ENCODE measurements around the gene AGPAT4. TPM values are rescaled to one million over a fixed set of nuclear protein-coding genes. Genes with fewer than 3 reads are reported as not detected.

Gene AGPAT4
- total and polyA plus RNA-seq, 2 of the 4 experiments (the other 2 are of a cell fraction), result 3.6 to 3.8 TPM

- Histone ChIP-seq H2BK20ac (ENCODE audit: low read depth, low read length) (no peak overlapping the region), H3K4me2 (ENCODE audit: low read depth, low read length) (no peak overlapping the region), H4K5ac (ENCODE audit: low read depth, low read length) (no peak overlapping the region), H2AK5ac (ENCODE audit: low read depth, low read length) (no peak overlapping the region), H3K9ac (ENCODE audit: low read depth, low read length) (no peak overlapping the region), H3K9me1 (ENCODE audit: insufficient read depth, low read length) (peaks cover 4% of the 10 kb centered on the region; the same call in 1 of the 2 replicates), H3K23ac (ENCODE audit: low read depth, low read length) (no peak overlapping the region), H2BK15ac (ENCODE audit: low read depth, low read length) (no peak overlapping the region), H3K56ac (ENCODE audit: extremely low read depth, insufficient read depth, low read length) (no peak overlapping the region), H3K14ac (replicated peaks; ENCODE audit: low read depth, low read length) (no peak overlapping the region), H2BK120ac (ENCODE audit: low read depth, low read length) (no peak overlapping the region), H3K9me3 (ENCODE audit: control insufficient read depth, insufficient read depth, low read length) (no peaks in the 10 kb centered on the region), H2BK5ac (ENCODE audit: low read depth, low read length, poor library complexity, severe bottlenecking) (no peak overlapping the region), H4K91ac (ENCODE audit: insufficient read depth, low read depth, low read length) (no peak overlapping the region), H4K8ac (ENCODE audit: low read depth in 2 of 2, low read length in 2 of 2) (no peak overlapping the region), H3K4me1 (ENCODE audit: control insufficient read depth, insufficient read depth, low read length) (peaks cover 13% of the 10 kb centered on the region), H3K4ac (ENCODE audit: low read depth, low read length) (no peak overlapping the region), H2AFZ (replicated peaks; ENCODE audit: low read length, poor library complexity) (no peak overlapping the region), H4K20me1 (ENCODE audit: insufficient read depth, low read length) (no peaks in the 10 kb centered on the region), H3K18ac (ENCODE audit: low read depth, low read length) (no peak overlapping the region), H2AK9ac (replicated peaks; ENCODE audit: low read depth, low read length, poor library complexity) (no peak overlapping the region), H3K27ac (ENCODE audit: insufficient read depth, low read length) (no peak overlapping the region), H3K36me3 (ENCODE audit: control insufficient read depth, insufficient read depth, low read length) (no peaks in the 10 kb centered on the region; the same call in 1 of the 2 replicates), H3K79me1 (ENCODE audit: low read depth in 1 of 2, low read length in 2 of 2) (peaks cover 8 to 13% of the 10 kb centered on the region in 2 experiments), H3K4me3 (ENCODE audit: insufficient read depth, low read depth, low read length) (no peak overlapping the region), H3K27me3 (ENCODE audit: control insufficient read depth, insufficient read depth, low read length) (no peaks in the 10 kb centered on the region)
- BruUV-seq (replicated peaks), result no TSS peak
- CTCF ChIA-PET, result interaction anchor here (1.2 kb wide), 1 partner anchor 49 kb away, joined by 4 read pairs; no protein-coding TSS in a partner anchor
- DNase-seq (no peak), ATAC-seq (ENCODE audit: low read depth) (no peak)
- intact Hi-C loops (cut with micrococcal nuclease) (no loop called here), dilution Hi-C loops (cut with HindIII; ENCODE audit: low sequenced_read_pairs, unreplicated experiment) (no loop called here), in situ Hi-C loops (cut with MboI; ENCODE audit: low sequenced_read_pairs) (no loop called here)
- no CpG with 5 or more reads among the region's 3 CpGs for WGBS, 2 experiments (ENCODE audit: extremely low coverage in 2 of 2, insufficient read length in 1 of 2)
- POLR2A ChIA-PET (ENCODE audit: unreplicated experiment), result no interaction called here
- TF ChIP-seq, protein P1, sequence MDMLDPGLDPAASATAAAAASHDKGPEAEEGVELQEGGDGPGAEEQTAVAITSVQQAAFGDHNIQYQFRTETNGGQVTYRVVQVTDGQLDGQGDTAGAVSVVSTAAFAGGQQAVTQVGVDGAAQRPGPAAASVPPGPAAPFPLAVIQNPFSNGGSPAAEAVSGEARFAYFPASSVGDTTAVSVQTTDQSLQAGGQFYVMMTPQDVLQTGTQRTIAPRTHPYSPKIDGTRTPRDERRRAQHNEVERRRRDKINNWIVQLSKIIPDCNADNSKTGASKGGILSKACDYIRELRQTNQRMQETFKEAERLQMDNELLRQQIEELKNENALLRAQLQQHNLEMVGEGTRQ (IDR thresholded peaks at IDR 0.05; ENCODE audit: low read depth, low read length), result no peak
- TF ChIP-seq CHD1 (IDR thresholded peaks at IDR 0.05; ENCODE audit: low read depth, low read length), result no peak
- TF ChIP-seq SMC3 (IDR thresholded peaks at IDR 0.05; ENCODE audit: low read depth, low read length), result no peak
- TF ChIP-seq MAFK (IDR thresholded peaks at IDR 0.05; ENCODE audit: low read depth, low read length), result no peak
Observed at GRCh38 chr6:161223646-161224045, 50.2 kb downstream of the AGPAT4 start.
